IMR-90 (cell line): ENCODE results near the gene PGD. TPM values are rescaled to one million over a fixed set of nuclear protein-coding genes. Genes with fewer than 3 reads are reported as not detected.

Source experiments
- ATAC-seq: fragments of 200-7000 bp; cut with Tn5 transposase; 2 replicates; pipeline ENCODE4 v1.9.1; 2020; ENCODE audit warnings: low read depth, mild to moderate bottlenecking, moderate library complexity
- BruUV-seq: library from RNA; stranded (reverse); fragments of 400-500 nt; replicated peaks from 2 replicates; lab custom pipeline; 2021; lab: Mats Ljungman, UMichigan
- CTCF ChIA-PET: fragments of 300-600 bp; formaldehyde crosslinking; extraction: SDS; loops from one replicate; lab custom pipeline; 2021; ENCODE audit warnings: antibody characterized with exemption; lab: Yijun Ruan, JAX
- POLR2A ChIA-PET: fragments of 300-600 bp; sonication (Branson Sonifier 250); formaldehyde crosslinking; loops from one replicate; lab custom pipeline; 2022; ENCODE audit warnings: antibody characterized with exemption; ENCODE audit not compliant: unreplicated experiment; lab: Charles Lee
- DNase-seq: peaks from one replicate; pipeline ENCODE4 v3.0.0; 2013
- H2AFZ ChIP-seq: replicated peaks from 2 replicates; pipeline ENCODE3; 2013; ENCODE audit warnings: low read length, mild to moderate bottlenecking; ENCODE audit not compliant: poor library complexity
- H2AK5ac ChIP-seq: 2 replicates; pipeline ENCODE4 v1.6.1; 2013; ENCODE audit warnings: low read depth, low read length, inconsistent platforms
- H2AK9ac ChIP-seq: replicated peaks from 2 replicates; pipeline ENCODE3; 2013; ENCODE audit warnings: mild to moderate bottlenecking, low read depth, low read length, moderate library complexity; ENCODE audit not compliant: poor library complexity
- H2BK120ac ChIP-seq: 2 replicates; pipeline ENCODE4 v1.6.1; 2013; ENCODE audit warnings: low read depth, low read length, inconsistent platforms
- H2BK15ac ChIP-seq: 3 replicates; pipeline ENCODE4 v1.6.1; 2013; ENCODE audit warnings: low read depth, low read length, inconsistent platforms
- H2BK20ac ChIP-seq: 2 replicates; pipeline ENCODE4 v1.6.1; 2013; ENCODE audit warnings: low read depth, mild to moderate bottlenecking, inconsistent platforms, low read length, moderate library complexity
- H2BK5ac ChIP-seq: 2 replicates; pipeline ENCODE4 v1.6.1; 2013; ENCODE audit warnings: mild to moderate bottlenecking, low read depth, low read length, inconsistent platforms; ENCODE audit not compliant: poor library complexity, severe bottlenecking
- H3K14ac ChIP-seq: replicated peaks from 2 replicates; pipeline ENCODE4 v1.6.1; 2013; ENCODE audit warnings: low read depth, low read length, inconsistent platforms
- H3K18ac ChIP-seq: 2 replicates; pipeline ENCODE4 v1.6.1; 2013; ENCODE audit warnings: low read depth, low read length, control low read depth
- H3K23ac ChIP-seq: 2 replicates; pipeline ENCODE4 v1.6.1; 2013; ENCODE audit warnings: low read depth, low read length, inconsistent platforms
- H3K27ac ChIP-seq: 2 replicates; pipeline ENCODE4 v1.5.1; 2013; ENCODE audit warnings: mild to moderate bottlenecking, control low read depth, low read length; ENCODE audit not compliant: insufficient read depth
- H3K27me3 ChIP-seq: 2 replicates; pipeline ENCODE4 v1.6.1; 2013; ENCODE audit warnings: low read length; ENCODE audit not compliant: control insufficient read depth, insufficient read depth
- H3K36me3 ChIP-seq: 2 replicates; pipeline ENCODE4 v1.6.1; 2013; ENCODE audit warnings: low read length, mixed read lengths; ENCODE audit not compliant: control insufficient read depth, insufficient read depth
- H3K4ac ChIP-seq: 2 replicates; pipeline ENCODE4 v1.6.1; 2013; ENCODE audit warnings: low read depth, low read length, inconsistent platforms
- H3K4me1 ChIP-seq: 2 replicates; pipeline ENCODE4 v1.6.1; 2013; ENCODE audit warnings: low read length, mixed read lengths; ENCODE audit not compliant: control insufficient read depth, insufficient read depth
- H3K4me2 ChIP-seq: 2 replicates; pipeline ENCODE4 v1.6.1; 2013; ENCODE audit warnings: low read depth, mild to moderate bottlenecking, control low read depth, low read length, moderate library complexity
- H3K4me3 ChIP-seq: 2 replicates; pipeline ENCODE4 v1.5.1; 2013; ENCODE audit warnings: low read depth, mild to moderate bottlenecking, control low read depth, low read length, moderate library complexity; ENCODE audit not compliant: insufficient read depth
- H3K56ac ChIP-seq: 2 replicates; pipeline ENCODE4 v1.6.1; 2013; ENCODE audit warnings: low read length, inconsistent platforms; ENCODE audit not compliant: insufficient read depth; ENCODE audit errors: extremely low read depth
- H3K79me1 ChIP-seq, 2 experiments: 2 replicates each; pipeline ENCODE4 v1.6.1; 2013; ENCODE audit warnings: low read length in 2 of 2, inconsistent platforms in 1 of 2, low read depth in 1 of 2
- H3K9ac ChIP-seq: 2 replicates; pipeline ENCODE4 v1.6.1; 2013; ENCODE audit warnings: low read depth, low read length, control low read depth
- H3K9me1 ChIP-seq: 2 replicates; pipeline ENCODE4 v1.6.1; 2013; ENCODE audit warnings: low read length, inconsistent platforms; ENCODE audit not compliant: insufficient read depth
- H3K9me3 ChIP-seq: 2 replicates; pipeline ENCODE4 v1.6.1; 2013; ENCODE audit warnings: low read length; ENCODE audit not compliant: control insufficient read depth, insufficient read depth
- H4K20me1 ChIP-seq: 2 replicates; pipeline ENCODE4 v1.6.1; 2013; ENCODE audit warnings: low read length, inconsistent platforms; ENCODE audit not compliant: insufficient read depth
- H4K5ac ChIP-seq: 2 replicates; pipeline ENCODE4 v1.6.1; 2013; ENCODE audit warnings: mild to moderate bottlenecking, low read depth, low read length, control low read depth
- H4K8ac ChIP-seq, 2 experiments: 2 replicates each; pipeline ENCODE4 v1.6.1; 2013; ENCODE audit warnings: low read depth in 2 of 2, low read length in 2 of 2, control low read depth in 1 of 2, inconsistent platforms in 1 of 2
- H4K91ac ChIP-seq: 2 replicates; pipeline ENCODE4 v1.6.1; 2013; ENCODE audit warnings: low read depth, low read length, inconsistent platforms; ENCODE audit not compliant: insufficient read depth
- BHLHE40 ChIP-seq: fragments of 150-350 bp; IDR thresholded peaks from 2 replicates; pipeline ENCODE4 v1.6.1; 2016; ENCODE audit warnings: mild to moderate bottlenecking, low read depth, low read length
- CEBPB ChIP-seq: IDR thresholded peaks from 2 replicates; pipeline ENCODE4 v1.6.1; 2012; ENCODE audit warnings: low read depth, low read length, improper control_type of control experiment
- CHD1 ChIP-seq: IDR thresholded peaks from 2 replicates; pipeline ENCODE4 v1.6.1; 2012; ENCODE audit warnings: low read depth, low read length, improper control_type of control experiment
- MAZ ChIP-seq: IDR thresholded peaks from 2 replicates; pipeline ENCODE4 v1.6.1; 2012; ENCODE audit warnings: low read depth, mild to moderate bottlenecking, low read length, improper control_type of control experiment, moderate library complexity, borderline replicate concordance
- MXI1 ChIP-seq: IDR thresholded peaks from 2 replicates; pipeline ENCODE4 v1.6.1; 2012; ENCODE audit warnings: low read depth, mild to moderate bottlenecking, low read length, moderate library complexity, borderline replicate concordance
- NFE2L2 ChIP-seq: fragments of 150-350 bp; IDR thresholded peaks from 2 replicates; pipeline ENCODE4 v1.6.1; 2016; ENCODE audit warnings: low read depth, mild to moderate bottlenecking, low read length
- POLR2A ChIP-seq: IDR thresholded peaks from 2 replicates; pipeline ENCODE4 v1.6.1; 2012; ENCODE audit warnings: mild to moderate bottlenecking, low read depth, low read length
- RAD21 ChIP-seq: IDR thresholded peaks from 2 replicates; pipeline ENCODE4 v1.6.1; 2012; ENCODE audit warnings: low read length, improper control_type of control experiment
- RCOR1 ChIP-seq: IDR thresholded peaks from 2 replicates; pipeline ENCODE4 v1.6.1; 2012; ENCODE audit warnings: mild to moderate bottlenecking, low read length, improper control_type of control experiment; ENCODE audit not compliant: insufficient replicate concordance
- RFX5 ChIP-seq: IDR thresholded peaks from 2 replicates; pipeline ENCODE4 v1.8.0; 2012; ENCODE audit warnings: low read depth, mild to moderate bottlenecking, low read length, moderate library complexity
- SMC3 ChIP-seq: fragments of 150-350 bp; IDR thresholded peaks from 2 replicates; pipeline ENCODE4 v1.6.1; 2016; ENCODE audit warnings: low read depth, mild to moderate bottlenecking, antibody characterized with exemption, low read length, moderate library complexity
- USF2 ChIP-seq: fragments of 150-350 bp; IDR thresholded peaks from 2 replicates; pipeline ENCODE4 v1.6.1; 2017; ENCODE audit warnings: mild to moderate bottlenecking, antibody characterized with exemption, low read length, low read depth
- WGBS, 2 experiments: methylation state at CpG; one replicate each; pipeline versions ENCODE4 v1.1.5 to v1.1.7; 2013; ENCODE audit warnings: missing lambda C conversion rate in 2 of 2; ENCODE audit not compliant: insufficient read length in 1 of 2; ENCODE audit errors: extremely low coverage in 2 of 2; 5-methylcytosine and 5-hydroxymethylcytosine counted together
- dilution Hi-C: fragments of 300-500 bp; cut with HindIII; formaldehyde crosslinking; loops from one replicate; pipeline ENCODE4 v1.14.3; 2018; ENCODE audit warnings: low sequenced_read_pairs; ENCODE audit not compliant: unreplicated experiment
- in situ Hi-C: fragments of 300-500 bp; cut with MboI; formaldehyde crosslinking; loops from 3 replicates; pipeline ENCODE4 v1.14.3; 2019; ENCODE audit warnings: low sequenced_read_pairs, inconsistent platforms, mixed read lengths
- intact Hi-C: fragments of 100-400 bp; cut with micrococcal nuclease; formaldehyde crosslinking; loops from 2 replicates; pipeline ENCODE4 v1.10.0; 2022
- polyA plus RNA-seq, 3 experiments: library from polyadenylated mRNA; depleted of rRNA; stranded (reverse); fragments of >200 nt; gene quantifications; 2 replicates each; pipeline ENCODE4 v1.2.3, GENCODE V29; 2012; ENCODE audit warnings: low replicate concordance in 1 of 3
- total RNA-seq: library from RNA; depleted of rRNA; stranded (reverse); fragments of >200 nt; gene quantifications from 2 replicates; pipeline ENCODE4 v1.2.3, GENCODE V29; 2012
- TF ChIP-seq, protein P1 (sequence below): conservative IDR thresholded peaks from 2 replicates; pipeline ENCODE4 v1.5.1; 2012; ENCODE audit warnings: mild to moderate bottlenecking, low read depth, low read length, improper control_type of control experiment
- TF ChIP-seq, protein P2 (sequence below): fragments of 150-350 bp; IDR thresholded peaks from 2 replicates; pipeline ENCODE4 v1.6.1; 2016; ENCODE audit warnings: low read depth, mild to moderate bottlenecking, low read length, moderate library complexity, borderline replicate concordance

Gene PGD
- total and polyA plus RNA-seq, 2 of the 4 experiments (the other 2 are of a cell fraction), result 118 to 216 TPM

DNA sequence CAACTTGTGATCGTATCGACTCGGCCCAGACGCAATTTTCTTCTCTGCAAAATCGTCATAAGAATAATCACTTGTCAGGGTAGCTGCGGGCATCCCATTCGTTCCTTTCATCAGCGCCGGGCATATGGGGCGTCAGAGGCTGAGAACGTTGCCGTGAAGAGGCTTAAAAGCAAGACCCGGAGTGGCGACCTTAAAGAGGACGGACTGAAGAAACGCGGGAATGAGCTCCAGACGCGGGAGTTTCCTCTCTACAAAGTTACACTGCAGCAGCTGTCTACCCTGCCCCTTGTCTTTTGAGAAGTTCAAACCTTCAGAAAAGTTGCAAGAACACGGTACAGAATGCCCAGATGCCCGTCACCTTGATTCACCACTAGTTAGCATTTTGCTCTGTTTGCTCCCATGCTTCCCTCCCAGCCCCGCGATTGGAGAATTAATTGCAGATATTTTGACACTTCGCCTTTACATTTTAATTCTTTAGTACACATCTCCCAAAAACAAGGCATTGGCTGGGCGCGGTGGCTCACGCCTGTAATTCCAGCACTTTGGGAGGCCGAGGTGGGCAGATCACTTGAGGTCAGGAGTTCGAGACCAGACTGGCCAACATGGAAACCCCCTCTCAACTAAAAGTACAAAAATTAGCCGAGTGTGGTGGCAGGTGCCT, 32.3 kb downstream of the PGD start:
- ATAC-seq (peak; percentile 1), DNase-seq (no peak)
- Histone ChIP-seq H3K27me3 (no peaks in the 10 kb centered on the region), H4K91ac (peak overlapping the region; percentile 94), H2BK15ac (peak overlapping the region; percentile 59; the same call in 1 of the 3 replicates), H3K18ac (no peak overlapping the region), H2BK5ac (peak overlapping the region; percentile 63), H3K4me2 (peak overlapping the region; percentile 63), H3K79me1 (peaks cover 7 to 28% of the 10 kb centered on the region in 2 experiments; a peak in 3 of 4 replicates), H2AK9ac (peak overlapping the region; percentile 96), H3K23ac (peak overlapping the region; percentile 83; the same call in 1 of the 2 replicates), H2AK5ac (peak overlapping the region; percentile 67; the same call in 1 of the 2 replicates), H4K20me1 (no peaks in the 10 kb centered on the region), H3K9ac (peak overlapping the region; percentile 85), H3K9me1 (peaks cover 4% of the 10 kb centered on the region), H3K4ac (peak overlapping the region; percentile 89), H3K27ac (peak overlapping the region; percentile 86), H4K8ac (peak overlapping the region; percentile 79 to 94), H4K5ac (0 out of 2 replicates have a peak overlapping the region, but pooled peaks have one; percentile 23), H2BK120ac (0 out of 2 replicates have a peak overlapping the region, but pooled peaks have one; percentile 58), H3K4me3 (peak overlapping the region; percentile 76), H3K56ac (no peak overlapping the region; the same call in 1 of the 2 replicates), H3K4me1 (peaks cover 2% of the 10 kb centered on the region; the same call in 1 of the 2 replicates), H3K9me3 (no peaks in the 10 kb centered on the region), H2AFZ (peak overlapping the region; percentile 100), H3K14ac (peak overlapping the region; percentile 98), H3K36me3 (peaks cover 2% of the 10 kb centered on the region; the same call in 1 of the 2 replicates), H2BK20ac (no peak overlapping the region)
- ChIA-PET POLR2A (interaction anchor here (0.6 kb wide), 1 partner anchor 180 kb away, joined by 3 read pairs; no protein-coding TSS in a partner anchor), CTCF (interaction anchor here (0.9 to 1.9 kb wide), 6 partner anchors 21 to 256 kb away, joined by 3 to 12 read pairs (median 4); no protein-coding TSS in a partner anchor)
- BruUV-seq, result no TSS peak
- WGBS, 2 experiments, result 27% methylated on average over 15 of the region's 30 CpGs; no CpG with 5 or more reads in 1 of the 2 experiments
- dilution Hi-C loops (no loop called here), in situ Hi-C loops (no loop called here), intact Hi-C loops (no loop called here)
- TF ChIP-seq, protein P1, sequence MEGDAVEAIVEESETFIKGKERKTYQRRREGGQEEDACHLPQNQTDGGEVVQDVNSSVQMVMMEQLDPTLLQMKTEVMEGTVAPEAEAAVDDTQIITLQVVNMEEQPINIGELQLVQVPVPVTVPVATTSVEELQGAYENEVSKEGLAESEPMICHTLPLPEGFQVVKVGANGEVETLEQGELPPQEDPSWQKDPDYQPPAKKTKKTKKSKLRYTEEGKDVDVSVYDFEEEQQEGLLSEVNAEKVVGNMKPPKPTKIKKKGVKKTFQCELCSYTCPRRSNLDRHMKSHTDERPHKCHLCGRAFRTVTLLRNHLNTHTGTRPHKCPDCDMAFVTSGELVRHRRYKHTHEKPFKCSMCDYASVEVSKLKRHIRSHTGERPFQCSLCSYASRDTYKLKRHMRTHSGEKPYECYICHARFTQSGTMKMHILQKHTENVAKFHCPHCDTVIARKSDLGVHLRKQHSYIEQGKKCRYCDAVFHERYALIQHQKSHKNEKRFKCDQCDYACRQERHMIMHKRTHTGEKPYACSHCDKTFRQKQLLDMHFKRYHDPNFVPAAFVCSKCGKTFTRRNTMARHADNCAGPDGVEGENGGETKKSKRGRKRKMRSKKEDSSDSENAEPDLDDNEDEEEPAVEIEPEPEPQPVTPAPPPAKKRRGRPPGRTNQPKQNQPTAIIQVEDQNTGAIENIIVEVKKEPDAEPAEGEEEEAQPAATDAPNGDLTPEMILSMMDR, result no peak
- TF ChIP-seq RCOR1, result no peak
- TF ChIP-seq CEBPB, result no peak
- TF ChIP-seq POLR2A, result no peak
- TF ChIP-seq MXI1, result no peak
- TF ChIP-seq USF2, result no peak
- TF ChIP-seq BHLHE40, result no peak
- TF ChIP-seq RFX5, result no peak
- no peak for TF ChIP-seq MAZ
- TF ChIP-seq NFE2L2, result no peak
- TF ChIP-seq, protein P2, sequence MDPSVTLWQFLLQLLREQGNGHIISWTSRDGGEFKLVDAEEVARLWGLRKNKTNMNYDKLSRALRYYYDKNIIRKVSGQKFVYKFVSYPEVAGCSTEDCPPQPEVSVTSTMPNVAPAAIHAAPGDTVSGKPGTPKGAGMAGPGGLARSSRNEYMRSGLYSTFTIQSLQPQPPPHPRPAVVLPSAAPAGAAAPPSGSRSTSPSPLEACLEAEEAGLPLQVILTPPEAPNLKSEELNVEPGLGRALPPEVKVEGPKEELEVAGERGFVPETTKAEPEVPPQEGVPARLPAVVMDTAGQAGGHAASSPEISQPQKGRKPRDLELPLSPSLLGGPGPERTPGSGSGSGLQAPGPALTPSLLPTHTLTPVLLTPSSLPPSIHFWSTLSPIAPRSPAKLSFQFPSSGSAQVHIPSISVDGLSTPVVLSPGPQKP, result no peak
- TF ChIP-seq RAD21, result no peak
- no peak for TF ChIP-seq SMC3
- TF ChIP-seq CHD1, result no peak
